Measurements from ENCODE around the gene PRSS36.
"Not testable (repeated sequence)": the region's sequence is repeated elsewhere in the genome, so short reads cannot be mapped to it uniquely, and the experiment has no call there.

Gene PRSS36

GRCh38 chr16:31141489-31142108, 8.3 kb downstream of the PRSS36 start:
- DNase-seq = no peak

DNA sequence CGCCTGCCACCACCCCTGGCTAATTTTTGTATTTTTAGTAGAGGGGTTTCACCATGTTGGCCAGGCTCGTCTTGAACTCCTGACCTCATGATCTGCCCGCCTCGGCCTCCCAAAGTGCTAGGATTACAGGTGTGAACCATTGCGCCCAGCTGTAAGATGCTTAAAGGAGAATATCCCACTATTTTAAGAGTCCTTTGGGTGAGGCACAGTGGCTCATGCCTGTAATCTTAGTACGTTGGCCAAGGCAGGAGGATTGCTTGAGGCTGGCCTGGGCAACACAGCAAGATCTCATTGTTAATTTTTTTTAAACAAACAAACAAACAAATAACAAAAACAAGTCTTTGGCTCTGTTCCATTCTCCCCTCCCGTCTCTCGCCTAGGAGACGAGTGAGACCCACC, 8.8 kb downstream of the PRSS36 start:
- DNase-seq = not testable (repeated sequence)

- DNase-seq = no peak
These were observed 11.0 kb downstream of the PRSS36 start for GRCh38 chr16:31138621-31139578.

DNA sequence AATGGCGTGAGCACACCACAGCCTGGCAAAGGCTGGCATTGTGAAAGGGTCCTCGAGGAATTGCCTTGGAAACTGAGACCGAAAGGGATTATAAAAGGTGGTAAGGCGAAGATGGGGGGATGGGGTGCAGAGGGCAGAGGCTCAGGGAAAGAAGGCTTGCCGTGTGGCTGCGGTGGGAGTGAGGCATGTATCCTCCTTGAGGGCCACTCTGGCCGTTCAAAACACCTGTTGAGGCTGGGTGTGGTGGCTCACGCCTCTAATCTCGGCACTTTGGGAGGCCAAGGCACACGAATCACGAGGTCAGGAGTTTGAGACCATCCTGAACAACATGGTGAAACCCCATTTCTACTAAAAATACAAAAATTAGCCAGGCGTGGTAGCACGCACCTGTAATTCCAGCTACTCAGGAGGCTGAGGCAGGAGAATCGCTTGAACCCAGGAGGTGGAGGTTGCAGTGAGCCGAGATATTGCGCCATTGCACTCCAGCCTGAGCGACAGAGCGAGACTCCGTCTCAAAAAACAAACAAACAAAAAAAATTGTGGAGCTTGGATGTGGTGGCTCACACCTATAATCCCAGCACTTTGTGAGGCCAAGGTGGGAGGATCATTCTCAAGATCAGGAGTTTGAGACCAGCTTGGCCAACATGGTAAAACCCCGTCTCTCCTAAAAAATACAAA, 12.9 kb downstream of the PRSS36 start:
- DNase-seq = not testable (repeated sequence)

DNA sequence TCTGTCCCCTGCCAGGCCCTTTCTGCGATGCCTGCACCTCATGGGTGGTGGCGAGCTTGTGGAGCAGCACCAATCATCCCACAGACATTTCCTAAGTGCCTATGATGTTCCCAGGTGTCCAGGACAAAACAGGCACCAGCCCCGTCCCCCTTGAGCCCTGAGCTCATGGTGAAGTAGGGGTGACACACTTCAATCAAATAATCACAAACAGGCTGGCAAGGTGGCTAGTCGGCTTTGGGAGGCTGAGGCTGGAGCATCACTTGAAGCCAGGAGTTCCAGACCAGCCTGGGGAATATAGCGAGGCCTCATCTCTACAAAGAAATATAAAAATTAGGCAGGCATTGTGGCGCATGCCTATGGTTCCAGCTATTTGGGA, 13.6 kb downstream of the PRSS36 start:
- DNase-seq = no peak

- no peak for DNase-seq
These were observed 14.2 kb downstream of the PRSS36 start, which contains the start of gene PRSS8 for GRCh38 chr16:31135535-31136286. PRSS8 (minus strand) TSS chr16:31135727; CDS start chr16:31135498, 229 bp downstream.

DNA sequence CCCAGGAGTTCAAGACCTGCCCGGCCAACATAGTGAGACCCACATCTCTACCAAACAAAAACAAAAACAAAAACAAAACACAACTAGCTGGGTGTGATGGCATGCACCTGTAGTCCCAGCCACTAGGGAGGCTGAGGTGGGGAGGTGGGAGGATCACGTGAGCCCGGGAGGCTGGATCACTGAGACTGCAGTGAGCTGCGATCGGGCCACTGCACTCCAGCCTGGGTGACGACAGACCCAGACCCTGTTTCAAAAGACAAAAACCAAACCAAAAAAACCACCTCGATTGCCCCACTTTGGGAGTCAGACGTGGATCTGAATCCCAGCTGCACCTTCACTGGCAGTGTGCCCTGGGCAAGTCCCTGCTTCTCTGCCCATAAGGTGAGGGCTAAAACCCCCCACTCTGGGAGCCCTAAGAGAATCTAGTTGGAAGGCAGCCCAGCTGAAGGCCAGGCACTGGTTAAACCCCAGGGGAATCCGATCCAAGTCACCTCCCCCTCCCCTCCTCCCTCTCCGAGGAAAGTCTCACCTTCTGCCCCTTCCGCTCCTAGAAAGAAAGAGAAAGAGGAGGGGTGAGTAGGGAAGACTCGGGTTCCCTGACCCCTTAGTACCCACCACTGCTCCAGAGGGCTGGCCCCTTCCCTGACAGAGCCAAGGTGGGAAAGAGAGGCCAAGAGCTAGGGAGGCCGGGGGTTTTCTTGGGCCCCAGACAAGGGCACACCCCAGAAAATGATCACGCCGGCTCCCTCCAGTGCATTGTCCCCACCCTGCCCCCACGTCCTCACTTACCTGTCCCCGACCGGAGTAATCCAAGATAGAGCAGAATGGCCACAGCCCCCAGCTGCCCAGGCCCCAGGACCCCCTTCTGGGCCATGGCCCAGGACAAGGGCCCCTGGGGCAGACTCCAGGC, 15.0 kb downstream of the PRSS36 start:
- DNase-seq = no peak

DNA sequence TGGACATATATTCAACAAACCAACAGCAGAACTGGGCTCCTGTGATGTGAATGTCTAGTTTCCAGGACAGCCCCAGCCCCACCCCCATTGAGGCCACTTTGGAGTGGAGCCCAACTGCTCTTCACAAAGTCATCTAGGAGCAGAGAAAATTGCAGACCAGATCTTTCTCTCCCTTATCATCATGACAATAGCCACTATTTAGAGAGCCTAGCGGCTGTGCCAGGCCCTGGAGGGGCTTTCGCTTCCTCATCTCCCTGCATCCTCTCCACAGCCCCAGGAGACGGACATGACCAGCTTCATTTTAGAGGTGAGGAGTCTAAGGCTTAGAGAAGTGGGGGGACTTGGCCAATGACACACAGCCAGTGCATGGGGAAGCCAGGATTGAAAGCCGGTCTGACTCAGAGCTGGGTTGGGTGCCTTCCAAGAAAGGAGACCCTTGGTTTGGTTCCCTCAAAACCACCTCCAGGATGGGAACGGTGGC, 15.7 kb downstream of the PRSS36 start:
- no peak for DNase-seq

DNA sequence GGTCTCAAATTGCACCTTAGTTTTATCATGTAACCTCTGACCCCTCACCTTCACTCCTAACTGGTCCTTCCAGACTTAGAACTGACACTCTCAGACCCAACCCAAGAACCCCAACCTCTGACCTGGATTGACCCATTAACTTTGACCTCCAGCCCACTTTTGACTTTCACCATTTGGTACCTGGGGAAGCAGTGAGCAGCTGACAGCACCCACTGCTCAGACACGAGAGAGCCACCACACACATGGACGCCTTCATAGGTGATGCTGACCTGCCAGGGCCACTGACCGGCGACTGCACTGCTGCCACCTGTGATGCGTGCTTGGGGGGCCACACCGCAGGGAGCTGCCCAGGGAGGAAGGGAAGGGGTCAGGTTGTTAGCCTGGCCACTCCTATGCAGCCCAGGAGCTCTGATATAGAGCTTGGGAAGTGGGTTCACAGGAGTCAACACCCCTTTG, 16.8 kb downstream of the PRSS36 start:
- no peak for DNase-seq

GRCh38 chr16:31132303-31132979, 17.4 kb downstream of the PRSS36 start:
- DNase-seq = no peak

DNA sequence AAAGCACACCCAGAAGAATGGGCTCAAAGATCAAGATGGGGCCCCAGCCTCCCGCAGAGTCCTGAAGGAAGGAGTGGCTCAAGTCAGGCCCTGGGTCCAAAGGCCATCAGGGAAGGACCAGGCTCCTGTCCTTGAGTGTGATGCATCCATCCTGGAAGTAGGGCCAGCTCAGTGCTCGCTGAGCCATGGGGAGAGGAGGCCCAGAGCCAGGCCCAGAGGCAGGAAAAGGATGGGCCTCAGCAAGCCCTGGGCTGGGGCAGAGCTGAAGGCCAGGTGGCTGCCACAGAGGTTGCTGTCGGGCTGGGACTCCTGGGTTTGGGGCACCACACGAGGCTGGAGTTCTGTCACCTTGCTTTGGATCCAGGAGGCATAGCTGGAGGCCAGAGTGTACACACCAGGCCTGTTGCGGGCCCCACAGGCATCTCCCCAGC, 18.0 kb downstream of the PRSS36 start:
- DNase-seq = no peak

GRCh38 chr16:31131416-31131815, 18.4 kb downstream of the PRSS36 start:
- no peak for DNase-seq

GRCh38 chr16:31130899-31131298, 19.0 kb downstream of the PRSS36 start:
- no peak for DNase-seq

DNA sequence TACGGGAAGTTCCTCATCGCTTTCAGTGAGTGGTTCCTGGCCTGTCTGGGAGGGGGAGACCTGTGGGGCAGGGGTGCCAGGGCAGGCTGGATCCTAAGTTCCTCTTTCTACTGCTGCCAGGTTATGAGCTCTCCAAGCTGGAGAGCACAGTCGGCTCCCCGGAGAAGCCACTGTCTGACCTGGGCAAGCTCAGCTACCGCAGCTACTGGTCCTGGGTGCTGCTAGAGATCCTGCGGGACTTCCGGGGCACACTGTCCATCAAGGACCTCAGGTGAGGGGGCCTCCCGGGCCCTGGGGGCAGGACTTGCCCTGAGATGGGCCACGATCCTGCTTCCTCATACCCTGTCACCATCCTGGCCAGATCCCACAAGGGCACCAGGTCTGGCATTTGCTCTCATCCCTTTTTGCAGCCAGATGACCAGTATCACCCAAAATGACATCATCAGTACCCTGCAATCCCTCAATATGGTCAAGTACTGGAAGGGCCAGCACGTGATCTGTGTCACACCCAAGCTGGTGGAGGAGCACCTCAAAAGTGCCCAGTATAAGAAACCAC, 19.5 kb downstream of the PRSS36 start:
- DNase-seq = no peak

- DNase-seq = no peak
These were observed 20.1 kb downstream of the PRSS36 start for GRCh38 chr16:31129568-31130335.

DNA sequence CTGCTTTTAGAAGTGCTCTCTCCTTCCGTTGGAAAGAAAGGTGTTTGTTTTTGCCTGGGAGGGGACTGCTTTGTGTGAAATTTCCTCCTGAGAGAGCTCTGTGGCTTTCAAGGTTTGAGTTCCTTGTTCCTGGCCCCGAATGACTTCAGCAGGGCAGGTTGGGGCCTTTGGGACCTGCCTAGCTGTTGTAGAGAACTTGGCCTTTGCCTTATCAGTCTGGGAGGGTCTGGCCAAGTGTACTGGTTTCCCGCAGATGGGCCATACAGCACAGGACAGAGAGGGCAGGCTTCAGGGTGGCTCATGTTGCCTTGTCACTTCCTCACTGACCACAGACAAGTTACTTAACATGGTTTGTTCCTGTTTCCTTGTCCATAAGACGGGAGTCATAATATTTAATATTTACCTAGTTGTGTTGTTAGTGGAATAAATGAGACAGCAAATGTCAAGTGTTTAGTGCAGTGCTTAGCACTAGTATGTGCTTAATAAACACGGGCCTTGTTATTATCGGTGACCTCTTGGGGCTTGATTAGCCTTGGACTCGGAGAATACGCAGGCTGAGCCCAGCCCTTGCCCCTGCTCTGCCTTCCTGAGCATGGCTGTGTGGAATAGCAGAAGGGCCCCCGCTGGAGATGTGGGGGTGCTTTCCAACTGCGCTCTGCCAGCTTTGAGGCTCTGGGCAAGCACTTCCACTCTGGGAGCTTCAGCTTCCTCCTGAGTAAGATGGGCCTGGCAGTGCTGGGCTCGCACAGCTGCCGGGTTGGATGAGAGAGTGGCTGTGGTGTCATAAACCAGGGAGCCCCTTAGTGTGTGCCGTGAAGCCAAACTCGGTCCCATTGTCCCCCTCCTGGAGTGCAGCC, 20.9 kb downstream of the PRSS36 start:
- no peak for DNase-seq

GRCh38 chr16:31127182-31127581, 22.7 kb downstream of the PRSS36 start:
- DNase-seq = no peak

DNA sequence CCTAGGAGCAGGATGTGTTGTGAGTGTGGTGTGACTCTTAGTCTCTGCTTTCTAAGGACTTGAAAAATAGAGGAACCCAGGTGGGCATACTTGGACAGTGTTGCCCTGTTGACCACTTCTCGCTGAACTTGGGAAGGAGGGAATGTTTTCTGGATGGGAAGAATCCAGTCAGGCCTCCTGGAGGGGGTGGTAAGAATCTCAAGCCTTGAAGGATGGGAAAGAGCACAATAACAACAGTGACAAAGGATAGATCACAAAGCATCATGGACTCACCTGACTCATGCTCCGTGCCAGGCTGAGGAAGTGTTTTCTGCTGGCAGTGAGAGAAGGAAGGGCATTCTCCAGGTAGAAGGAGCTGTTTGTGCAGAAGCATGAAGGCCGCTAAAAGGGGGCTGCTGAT, 24.0 kb downstream of the PRSS36 start:
- DNase-seq = no peak

- DNase-seq = no peak
These were observed 29.7 kb downstream of the PRSS36 start for GRCh38 chr16:31120129-31120528.

All from NCI-H446 treated with DMSO at 0.1 percent for 48 hours (cell line).